GM19438 (cell line): ENCODE measurements around the gene ASPG.

Experiments used
- ATAC-seq: cut with Tn5 transposase; IDR thresholded peaks from one replicate; pipeline ENCODE4 v1.9.1; 2021; ENCODE audit warnings: low read depth; ENCODE audit not compliant: unreplicated experiment

Gene ASPG

DNA sequence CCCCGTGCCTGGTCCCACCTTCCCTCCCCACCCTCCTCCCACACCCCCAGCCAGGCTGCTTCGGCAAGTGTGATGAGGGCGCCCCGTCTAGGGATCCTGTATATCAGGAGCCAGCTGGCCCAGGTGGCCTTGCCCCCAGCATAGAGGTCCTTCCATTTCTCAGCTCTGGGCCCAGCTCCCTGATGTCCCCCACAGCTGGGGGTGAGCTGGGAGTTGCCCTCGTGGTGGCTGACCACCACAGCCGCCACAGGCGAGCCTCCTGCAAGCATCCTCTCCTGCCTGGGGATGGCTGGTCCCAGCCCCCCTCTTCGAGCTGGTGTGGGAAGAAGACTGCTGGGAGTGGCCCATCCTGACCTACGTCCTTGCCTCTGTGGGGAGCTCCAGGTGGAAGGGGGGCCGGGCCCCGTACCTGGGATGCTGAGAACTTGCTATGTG, 7.4 kb downstream of the ASPG start:
- ATAC-seq: no peak

DNA sequence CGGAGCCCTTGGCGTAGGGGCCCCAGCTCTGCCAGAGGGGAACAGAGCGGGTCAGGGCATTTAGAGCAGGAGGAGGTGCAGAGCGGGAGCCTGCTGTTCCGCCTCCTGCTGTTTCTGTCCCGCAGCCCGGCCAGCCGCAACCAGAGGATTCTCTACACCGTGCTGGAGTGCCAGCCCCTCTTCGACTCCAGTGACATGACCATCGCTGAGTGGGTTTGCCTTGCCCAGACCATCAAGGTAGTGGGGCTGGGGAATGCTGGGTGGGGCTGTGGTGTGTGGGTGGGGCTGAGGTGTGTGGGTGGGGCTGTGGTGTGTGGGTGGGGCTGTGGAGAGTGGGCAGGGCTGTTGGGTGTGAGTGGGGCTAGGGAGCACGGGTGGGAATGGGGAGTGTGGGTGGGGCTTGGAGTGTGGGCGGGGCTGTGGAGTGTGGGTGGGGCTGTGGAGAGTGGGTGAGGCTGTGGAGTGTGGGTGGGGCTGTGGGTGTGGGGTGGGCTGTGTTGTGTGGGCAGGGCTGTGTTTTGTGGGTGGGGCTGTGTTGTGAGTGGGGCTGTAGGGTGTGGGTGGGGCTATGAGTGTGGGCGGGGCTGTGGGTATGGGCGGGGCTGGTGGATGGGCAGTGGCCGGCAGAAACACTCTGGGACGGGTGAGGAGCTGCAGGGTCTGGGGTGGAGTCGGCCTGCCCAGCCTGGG, 8.0 kb downstream of the ASPG start:
- no peak for ATAC-seq

DNA sequence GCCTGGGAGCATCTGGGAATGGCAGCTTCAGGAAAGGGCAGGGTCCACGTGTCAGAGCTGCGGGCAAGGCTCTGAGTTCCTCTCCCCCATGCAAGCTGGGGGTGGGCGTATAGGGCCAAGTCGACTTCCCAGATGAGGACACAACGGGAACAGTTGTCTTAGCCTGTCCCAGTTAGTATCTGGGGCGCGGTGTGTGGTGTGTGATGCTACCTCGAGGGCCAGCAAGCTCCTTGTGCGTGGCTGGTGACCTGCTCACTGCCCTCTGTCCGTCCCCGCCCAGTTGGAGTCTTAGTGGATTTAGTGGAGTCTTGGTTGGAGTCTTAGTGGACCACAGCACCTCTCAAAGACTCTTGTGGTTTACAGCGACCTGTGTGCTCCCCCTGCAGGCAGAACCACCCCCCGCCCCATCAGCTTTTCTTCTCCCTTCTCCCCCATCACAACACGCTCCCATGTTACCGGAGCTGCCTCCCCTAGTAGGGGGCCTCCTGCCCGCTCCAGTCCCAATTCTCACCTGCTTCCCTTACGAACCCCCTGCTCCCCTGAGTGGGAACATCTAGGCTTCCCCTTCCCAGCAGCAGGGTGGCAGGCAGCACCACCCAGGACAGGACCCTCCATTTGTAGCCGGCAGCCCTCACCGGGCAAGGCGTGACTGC, 8.7 kb downstream of the ASPG start:
- ATAC-seq: no peak

DNA sequence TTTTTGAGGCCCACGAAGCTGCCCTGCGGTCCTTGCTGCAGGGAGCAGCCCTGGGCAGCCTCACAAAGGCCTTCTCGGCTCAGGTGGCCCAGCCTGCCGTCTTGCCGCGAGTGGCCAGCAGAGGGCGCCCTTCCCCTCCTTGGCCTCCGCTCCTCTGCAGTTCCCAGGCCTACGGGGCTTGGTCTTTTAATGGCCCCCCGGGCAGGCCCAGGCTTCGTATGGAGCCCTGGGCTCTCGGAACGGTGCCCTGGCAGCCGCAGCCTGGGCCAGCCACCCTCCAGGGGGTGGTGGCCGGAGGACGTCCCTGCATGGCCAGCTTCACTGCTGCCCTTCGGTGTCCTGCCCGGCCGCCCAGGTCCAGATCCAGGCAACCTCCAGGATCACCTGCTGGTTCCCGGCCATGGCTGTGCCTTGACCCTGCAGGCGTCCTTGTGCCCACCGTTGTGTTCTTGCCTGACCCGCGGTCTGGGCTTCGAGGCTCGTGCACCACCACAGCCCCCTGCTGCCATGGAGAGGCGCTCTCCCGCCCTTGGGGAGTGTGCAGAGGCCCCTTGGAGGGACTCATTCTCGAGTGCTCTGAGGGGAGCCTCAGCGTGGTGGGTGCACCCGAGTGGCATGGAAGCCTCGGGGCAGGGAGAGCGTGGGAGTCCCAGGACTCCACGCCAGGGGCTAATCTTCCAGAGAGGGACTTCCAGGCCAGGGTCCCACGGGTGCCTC, 9.4 kb downstream of the ASPG start:
- ATAC-seq: no peak

DNA sequence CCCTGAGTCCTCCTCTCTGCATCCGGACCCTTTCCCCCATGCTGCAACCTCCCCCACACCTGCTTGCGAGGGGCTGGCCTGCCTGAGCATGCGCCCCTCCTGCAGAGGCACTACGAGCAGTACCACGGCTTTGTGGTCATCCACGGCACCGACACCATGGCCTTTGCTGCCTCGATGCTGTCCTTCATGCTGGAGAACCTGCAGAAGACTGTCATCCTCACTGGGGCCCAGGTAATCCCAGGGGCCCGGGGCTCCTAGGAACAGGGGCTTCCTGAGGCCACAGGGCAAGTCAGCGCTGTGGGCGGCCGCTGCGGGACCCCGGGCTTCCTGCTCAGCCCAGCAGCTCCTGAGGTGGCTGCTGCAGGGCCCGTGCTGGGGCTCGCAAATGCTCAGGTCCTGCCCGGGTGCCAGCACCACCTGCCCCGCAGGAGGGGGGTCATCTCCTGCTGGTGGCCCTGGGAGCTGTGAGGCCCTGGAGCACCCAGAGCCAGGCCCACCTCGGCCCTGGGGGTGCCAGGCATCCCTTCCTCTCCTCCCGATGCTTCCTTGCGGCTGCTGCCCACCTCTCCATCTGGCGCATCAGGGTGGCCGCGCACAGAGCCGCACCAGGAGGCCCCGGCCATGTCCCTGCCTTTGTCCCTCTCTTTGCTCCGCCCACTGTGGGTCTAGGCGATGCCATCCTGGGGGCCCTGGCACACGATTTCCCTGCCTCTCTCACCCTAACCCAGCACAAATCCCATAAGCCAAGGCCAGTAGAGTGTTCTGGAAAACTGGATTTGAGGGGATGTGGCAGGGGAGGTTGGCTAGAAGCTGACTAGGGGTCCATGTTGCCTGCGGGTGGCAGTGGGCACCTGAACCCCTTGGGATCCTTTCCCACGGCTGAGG, 10.2 kb downstream of the ASPG start:
- no peak for ATAC-seq

DNA sequence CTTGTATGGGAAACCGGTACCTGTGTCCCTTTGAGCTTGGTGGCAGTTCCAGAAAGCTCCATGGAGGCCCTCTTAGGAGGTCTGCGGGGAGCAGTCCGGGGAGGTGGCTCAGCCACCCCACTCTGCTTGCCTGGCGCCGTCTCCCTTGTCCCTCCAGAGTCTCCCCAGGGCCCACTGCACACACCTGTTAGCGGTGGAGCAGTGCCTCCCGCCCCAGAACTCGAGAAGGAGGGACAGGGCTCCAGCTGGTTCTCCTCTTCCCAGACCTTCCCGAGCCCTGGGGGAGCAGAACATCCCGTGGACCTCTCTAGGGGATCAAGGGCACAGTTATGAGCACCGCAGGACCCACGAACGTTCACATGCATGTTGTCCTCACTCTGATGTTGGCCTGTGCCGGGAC, 10.8 kb downstream of the ASPG start:
- no peak for ATAC-seq

DNA sequence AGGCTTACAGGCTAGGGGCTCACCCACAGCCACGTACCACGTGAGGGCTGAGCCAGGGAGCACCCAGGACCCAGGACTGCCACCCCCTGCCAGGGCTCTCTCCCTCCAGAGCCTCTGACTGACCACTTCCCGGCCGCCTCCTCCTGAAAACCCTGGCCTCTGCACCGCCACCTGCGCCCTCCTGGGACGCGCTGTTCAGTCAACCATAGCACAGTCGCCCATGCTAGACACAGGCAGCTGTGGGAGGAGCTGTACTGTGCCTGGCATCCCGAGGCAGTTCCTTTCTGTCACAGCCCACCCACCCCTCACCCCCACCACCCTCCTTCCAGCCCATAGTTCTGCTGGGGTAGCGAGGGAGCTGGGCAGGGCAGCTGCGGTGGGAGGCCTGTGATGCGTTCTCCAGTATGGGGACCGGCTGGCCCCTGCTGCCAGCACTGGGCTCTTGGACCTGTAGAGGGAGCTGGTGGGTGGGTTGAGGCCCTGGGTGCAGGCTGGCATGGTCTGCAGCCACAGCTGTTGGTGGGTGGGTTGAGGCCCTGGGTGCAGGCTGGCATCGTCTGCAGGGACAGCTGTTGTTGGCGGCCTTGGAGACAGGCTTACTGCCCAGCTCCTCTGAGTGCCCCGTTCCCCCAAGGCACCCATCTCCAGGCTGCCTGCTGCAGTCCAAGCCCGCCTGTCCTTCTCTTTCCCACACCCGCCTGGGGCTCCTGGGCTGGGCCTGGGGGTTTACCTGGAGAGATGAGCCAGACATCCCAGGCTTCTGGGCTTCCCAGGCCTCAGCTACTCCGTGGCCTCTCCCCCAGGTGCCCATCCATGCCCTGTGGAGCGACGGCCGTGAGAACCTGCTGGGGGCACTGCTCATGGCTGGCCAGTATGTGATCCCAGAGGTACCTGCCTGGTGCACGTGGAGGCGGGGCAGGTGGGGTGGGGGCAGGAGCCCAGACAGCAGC, 11.5 kb downstream of the ASPG start:
- no peak for ATAC-seq

DNA sequence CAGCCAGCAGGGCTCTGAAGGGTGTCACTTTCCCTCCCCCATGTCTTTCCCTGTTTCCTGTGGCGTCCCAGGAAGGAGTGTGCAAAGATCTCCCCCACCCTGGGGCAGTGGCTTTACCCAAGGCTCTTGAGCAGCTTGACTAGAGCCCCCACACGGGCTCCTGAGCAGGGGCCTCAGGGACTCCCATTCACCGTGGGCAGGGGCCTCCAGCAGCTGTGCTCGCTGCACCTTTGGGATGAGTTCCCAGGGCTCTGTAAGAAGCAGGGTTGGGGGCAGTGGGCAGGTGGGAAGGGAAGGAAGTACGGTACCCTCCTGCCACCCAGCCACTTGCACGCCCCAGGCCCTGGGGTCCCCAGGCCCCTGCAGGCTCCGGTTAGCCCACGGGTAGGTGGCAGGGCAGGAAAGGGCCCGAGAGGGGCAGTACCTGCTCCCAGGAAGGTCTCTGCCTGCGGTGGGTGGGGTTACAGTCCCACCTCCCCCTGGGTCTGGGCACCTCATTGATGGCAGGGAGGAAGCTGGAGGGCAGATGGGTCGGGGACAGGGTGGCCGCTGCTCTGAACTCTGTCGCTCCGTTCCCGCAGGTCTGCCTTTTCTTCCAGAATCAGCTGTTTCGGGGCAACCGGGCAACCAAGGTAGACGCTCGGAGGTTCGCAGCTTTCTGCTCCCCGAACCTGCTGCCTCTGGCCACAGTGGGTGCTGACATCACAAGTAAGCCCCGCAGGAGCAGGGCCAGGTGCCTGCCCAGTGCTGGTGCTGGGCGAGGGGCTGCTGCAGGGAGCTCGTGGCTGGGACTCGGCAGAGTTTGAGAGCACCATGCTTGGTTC, 13.0 kb downstream of the ASPG start:
- no peak for ATAC-seq

DNA sequence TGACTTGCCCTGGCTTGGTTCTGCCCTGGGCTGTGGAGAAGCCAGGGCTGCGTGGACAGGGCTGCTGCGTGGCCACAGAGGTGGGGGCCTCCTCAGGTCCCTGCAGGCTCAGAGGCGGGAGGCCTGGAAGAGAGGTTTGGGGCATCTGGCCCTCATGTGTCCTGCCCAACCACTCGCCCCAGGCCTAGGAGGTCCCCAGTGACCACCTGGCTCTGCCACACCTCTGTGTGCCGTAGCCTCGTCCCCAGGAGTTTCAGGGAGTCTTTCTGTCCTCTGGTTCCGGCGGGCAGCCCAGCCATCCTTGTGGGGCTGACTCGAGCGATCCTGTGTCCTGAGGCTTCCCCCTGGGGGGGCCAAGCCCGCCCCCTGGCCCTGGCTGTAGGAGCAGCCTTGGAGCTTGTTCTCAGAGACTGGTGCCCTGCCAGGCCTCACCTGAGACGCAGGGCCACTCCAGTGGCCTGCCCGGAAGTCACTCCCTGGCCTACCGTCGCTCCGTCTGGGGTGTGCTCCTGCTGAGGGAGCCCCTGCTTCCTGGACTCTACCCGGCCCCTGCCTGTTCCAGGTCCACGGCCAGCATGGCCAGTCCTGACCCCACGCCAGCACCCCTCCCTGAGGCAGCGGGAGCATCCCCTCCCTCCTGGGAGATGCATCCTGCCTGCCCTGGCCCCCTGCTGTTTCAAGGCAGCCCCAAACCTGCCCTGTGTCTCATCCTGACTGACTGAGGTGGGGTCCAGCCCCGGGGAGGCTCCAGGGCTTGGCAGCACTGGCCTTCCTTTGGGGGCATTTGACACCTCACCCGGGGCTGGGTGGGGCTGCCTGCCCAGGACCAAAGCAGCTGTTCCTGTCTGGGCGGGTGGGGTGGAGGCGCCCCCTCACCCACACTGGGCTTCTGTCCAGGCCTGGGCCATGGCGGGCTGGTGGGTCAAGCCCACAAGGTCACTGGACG, 13.9 kb downstream of the ASPG start:
- no peak for ATAC-seq

DNA sequence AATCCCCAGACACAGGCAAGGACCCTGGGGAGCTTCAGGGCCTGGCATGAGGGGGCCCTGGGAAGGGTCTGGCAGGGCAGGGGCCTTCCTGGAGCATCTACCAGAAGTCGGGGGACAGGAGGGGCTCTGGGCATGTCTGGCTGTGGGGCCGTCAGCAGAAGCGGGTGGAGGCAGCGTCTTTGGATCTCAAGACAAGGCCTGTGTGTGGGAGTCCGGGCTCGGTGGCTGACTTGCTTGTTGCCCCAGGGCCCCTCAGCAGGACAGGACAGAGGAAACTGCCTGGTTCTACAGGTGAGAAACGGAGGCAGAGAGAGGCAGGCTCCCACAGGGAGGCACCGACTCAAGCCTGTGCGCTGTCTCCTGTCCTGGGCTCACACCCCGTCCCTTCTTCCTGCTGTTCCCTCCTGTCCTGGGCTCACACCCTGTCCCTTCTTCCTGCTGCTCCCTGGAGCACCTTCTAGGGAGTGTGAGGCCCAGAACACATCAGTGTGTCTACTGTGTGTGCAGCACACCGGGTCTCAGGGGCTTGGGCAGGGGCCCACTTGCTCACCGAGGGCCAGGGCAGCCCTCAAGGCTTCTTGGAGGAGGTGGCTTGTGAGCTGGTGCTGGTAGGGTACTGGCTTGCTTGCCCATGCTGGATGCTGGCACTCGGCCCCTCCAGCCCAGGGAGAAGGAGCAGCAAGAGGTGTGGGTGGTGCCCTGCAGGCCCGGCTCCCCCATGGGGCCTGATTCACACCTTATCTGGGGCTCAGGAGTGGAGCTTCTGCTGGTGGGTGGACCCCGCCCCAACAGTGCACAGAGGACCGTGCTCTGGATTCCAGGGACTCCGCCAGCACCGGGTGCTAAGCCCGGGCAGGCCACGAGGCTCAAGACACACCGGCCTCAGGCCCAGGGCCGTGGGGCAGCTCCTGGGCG, 14.9 kb downstream of the ASPG start:
- ATAC-seq: no peak

DNA sequence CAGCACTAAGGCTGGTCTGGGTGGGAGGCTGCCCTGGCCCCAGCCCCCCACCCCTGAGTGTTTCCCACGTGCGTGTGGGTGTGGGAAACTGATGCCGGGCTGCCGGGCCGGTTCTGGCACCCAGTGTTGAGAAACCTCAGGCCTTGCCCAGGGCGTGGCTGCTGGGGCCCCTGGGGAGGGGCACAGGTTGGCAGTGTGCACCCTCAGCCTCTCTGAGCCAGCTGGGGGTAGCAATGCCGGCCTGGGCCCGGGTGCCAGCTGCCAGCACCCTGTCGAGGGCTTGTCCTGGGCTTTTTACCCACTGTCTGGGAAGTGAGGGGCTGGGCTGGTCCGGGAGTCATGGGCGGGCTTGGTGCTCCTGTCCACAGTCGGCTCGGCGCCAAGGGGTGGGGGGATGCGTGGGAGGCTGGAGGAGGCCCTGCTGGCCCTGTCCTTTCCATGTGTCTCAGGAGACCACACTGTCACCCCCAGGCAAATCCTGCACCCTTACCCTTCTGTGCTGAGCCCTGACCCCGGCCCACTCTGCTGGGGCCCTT, 15.7 kb downstream of the ASPG start:
- no peak for ATAC-seq

DNA sequence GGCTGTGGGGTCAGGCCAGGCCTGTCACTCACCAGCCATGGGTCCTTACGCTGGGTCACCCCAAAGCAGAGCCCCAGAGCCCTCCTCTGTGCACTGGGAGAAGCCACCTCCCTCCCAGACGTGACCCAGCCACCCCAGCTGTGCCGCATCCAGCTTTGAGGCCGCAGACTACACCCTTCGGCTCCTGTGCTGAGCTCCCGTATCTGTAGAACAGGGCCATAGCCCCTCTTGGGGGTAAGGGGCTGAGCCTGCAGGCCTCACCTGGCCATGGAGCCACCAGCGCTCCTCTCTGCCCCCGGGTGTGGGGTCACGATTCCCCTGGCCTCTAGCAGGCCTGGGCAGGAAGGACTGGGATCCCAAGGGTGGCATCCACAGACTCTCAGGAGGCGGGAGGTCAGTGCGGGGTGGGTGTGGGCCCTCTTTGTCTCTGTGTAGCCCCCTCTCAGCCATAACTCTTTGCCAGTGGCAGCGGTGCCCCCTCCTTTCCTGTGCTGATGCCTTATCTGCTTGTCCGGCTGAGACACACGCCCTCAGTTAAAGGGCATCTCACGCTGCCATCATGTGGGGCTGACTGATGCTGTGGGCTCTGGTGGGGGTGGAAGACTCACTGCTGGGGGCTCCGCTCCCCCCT, 16.3 kb downstream of the ASPG start:
- ATAC-seq: no peak

DNA sequence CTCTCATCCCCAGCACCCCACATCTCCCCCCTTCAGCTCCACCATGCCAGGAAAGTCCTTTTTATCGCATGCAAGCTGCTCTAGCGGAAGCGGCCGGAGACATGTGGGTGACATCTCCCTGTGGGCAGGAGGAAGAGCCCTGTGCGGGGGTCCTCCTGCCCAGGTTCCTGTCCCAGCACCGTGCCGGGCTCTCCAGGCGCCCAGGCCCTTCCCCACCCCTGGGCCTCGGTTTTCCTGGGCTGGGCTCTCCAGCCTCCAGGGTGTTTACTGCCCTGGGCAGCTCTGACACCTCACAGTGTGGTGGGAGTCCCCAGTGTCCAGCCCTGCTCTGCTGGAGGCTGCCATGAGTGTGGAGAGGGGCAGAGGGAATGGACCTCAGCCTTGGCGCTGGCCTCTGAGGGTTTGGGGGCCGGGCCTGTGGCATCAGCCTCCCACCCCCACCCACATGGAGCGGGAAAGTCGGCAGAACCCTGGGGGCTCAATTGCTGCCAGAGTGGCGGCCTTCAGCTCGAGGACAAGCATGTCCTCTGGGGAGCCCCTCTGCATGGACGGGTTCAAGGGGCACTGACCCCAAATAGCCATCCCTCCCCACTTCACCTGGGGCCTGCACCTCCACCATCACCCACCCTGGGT, 16.9 kb downstream of the ASPG start:
- no peak for ATAC-seq

DNA sequence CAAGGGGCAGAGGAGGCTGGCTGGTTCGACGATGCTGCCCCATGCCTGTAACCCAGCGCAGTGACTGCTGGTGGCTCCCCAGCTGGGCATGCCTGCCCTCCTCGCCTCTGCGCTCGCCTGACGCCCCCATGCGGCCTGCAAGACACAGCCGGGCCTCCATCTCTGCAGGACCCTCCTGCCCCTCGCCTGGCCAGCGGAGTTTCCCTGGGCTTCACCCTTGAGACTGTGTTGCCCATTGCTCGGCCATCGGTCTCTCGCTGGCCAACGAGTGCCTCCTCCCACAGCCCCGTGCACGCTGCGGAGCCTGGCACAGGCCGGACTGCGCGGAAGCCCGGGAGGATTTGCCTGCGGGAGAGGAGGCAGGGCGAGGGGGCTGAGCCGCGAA, 17.6 kb downstream of the ASPG start:
- ATAC-seq: no peak

DNA sequence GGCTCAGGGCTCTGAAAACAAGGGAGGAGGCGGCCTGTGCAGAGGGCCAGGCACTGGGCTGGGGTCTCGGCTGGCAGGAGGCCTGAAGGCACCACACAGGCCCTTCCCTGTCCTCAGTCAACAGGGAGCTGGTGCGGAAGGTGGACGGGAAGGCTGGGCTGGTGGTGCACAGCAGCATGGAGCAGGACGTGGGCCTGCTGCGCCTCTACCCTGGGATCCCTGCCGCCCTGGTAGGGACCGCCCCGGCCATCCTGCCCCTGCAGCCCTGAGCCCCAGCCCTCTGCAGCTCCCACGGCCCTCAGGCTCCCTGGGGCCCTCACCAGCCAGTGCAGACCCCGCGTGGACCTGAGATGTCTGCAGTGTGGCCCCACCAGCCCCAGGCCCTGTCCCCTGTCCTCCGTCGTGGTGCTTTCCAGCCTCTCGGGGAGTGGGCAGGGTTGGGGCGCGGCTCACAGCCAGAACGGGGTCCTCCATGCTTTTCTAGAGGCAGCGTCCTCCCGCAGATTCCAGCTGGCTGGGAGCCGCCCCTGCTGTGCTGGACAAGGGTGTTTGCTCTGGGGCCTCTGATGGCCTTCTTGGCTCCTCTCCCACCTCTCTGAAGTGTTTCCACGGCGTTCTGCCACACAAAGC, 18.1 kb downstream of the ASPG start:
- ATAC-seq: no peak
